HG03039 (cell line): ENCODE data around the gene SARDH.

Experiments used
- ATAC-seq: cut with Tn5 transposase; IDR thresholded peaks from one replicate; pipeline ENCODE4 v1.9.1; 2021; ENCODE audit warnings: mild to moderate bottlenecking, moderate library complexity; ENCODE audit not compliant: unreplicated experiment

The SARDH gene

GRCh38 chr9:133716564-133717112 lies 21.5 kb downstream of the SARDH start:
- ATAC-seq, result no peak

GRCh38 chr9:133715866-133716563 lies 22.1 kb downstream of the SARDH start:
- no peak for ATAC-seq

- ATAC-seq, result no peak
Measured at GRCh38 chr9:133715295-133715865, 22.8 kb downstream of the SARDH start.

GRCh38 chr9:133714606-133715294 lies 23.4 kb downstream of the SARDH start:
- no peak for ATAC-seq

GRCh38 chr9:133713960-133714495 lies 24.1 kb downstream of the SARDH start:
- ATAC-seq, result no peak

- ATAC-seq, result no peak
Measured at GRCh38 chr9:133713150-133713959, 24.8 kb downstream of the SARDH start.

GRCh38 chr9:133712221-133713100 lies 25.7 kb downstream of the SARDH start:
- no peak for ATAC-seq

GRCh38 chr9:133711428-133712220 lies 26.5 kb downstream of the SARDH start:
- no peak for ATAC-seq

- ATAC-seq, result no peak
Measured at GRCh38 chr9:133710661-133711427, 27.3 kb downstream of the SARDH start.

GRCh38 chr9:133709691-133710571 lies 28.2 kb downstream of the SARDH start:
- ATAC-seq, result no peak

GRCh38 chr9:133709015-133709611 lies 29.0 kb downstream of the SARDH start:
- ATAC-seq, result no peak

- no peak for ATAC-seq
Measured at GRCh38 chr9:133708246-133709014, 29.7 kb downstream of the SARDH start.

- no peak for ATAC-seq
Measured at GRCh38 chr9:133707763-133708245, 30.3 kb downstream of the SARDH start.

- no peak for ATAC-seq
Measured at GRCh38 chr9:133707065-133707762, 30.9 kb downstream of the SARDH start.

- ATAC-seq, result no peak
Measured at GRCh38 chr9:133706307-133707050, 31.7 kb downstream of the SARDH start.
